Measurements from ENCODE around the gene FHIT.

The FHIT gene

GRCh38 chr3:59927056-59927455 lies 1324.2 kb downstream of the FHIT start:
- TF ChIP-seq, protein P1, sequence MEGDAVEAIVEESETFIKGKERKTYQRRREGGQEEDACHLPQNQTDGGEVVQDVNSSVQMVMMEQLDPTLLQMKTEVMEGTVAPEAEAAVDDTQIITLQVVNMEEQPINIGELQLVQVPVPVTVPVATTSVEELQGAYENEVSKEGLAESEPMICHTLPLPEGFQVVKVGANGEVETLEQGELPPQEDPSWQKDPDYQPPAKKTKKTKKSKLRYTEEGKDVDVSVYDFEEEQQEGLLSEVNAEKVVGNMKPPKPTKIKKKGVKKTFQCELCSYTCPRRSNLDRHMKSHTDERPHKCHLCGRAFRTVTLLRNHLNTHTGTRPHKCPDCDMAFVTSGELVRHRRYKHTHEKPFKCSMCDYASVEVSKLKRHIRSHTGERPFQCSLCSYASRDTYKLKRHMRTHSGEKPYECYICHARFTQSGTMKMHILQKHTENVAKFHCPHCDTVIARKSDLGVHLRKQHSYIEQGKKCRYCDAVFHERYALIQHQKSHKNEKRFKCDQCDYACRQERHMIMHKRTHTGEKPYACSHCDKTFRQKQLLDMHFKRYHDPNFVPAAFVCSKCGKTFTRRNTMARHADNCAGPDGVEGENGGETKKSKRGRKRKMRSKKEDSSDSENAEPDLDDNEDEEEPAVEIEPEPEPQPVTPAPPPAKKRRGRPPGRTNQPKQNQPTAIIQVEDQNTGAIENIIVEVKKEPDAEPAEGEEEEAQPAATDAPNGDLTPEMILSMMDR (conservative IDR thresholded peaks at IDR 0.05; ENCODE audit: low read depth, low read length), result no peak
- no peak overlapping the region for H3K4me3 ChIP-seq (ENCODE audit: low read length)
- DNase-seq (ENCODE audit: low read depth), result no peak

DNA sequence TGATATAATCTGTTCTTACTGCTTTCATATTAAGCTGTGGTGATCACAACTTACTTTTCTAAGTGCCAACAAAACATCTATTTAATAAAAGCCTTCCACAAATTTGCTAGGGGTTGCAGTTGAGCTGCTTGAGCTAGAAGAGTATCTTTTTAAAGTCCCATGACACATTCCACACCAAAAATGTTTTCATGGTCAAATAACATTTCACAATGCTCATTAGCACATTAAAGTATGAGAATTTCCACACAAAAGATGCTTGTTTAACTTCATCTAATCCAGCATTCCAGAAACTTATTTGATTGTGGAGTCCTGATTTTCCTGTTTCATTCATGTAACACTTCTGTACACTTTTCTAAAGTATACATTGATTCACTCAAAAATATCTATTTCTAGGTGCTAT lies 1325.3 kb downstream of the FHIT start:
- no peak overlapping the region for H3K4me3 ChIP-seq (ENCODE audit: low read length)
- peak; percentile 67 for DNase-seq (ENCODE audit: low read depth)
- TF ChIP-seq, protein P1 (conservative IDR thresholded peaks at IDR 0.05; ENCODE audit: low read depth, low read length), result no peak

DNA sequence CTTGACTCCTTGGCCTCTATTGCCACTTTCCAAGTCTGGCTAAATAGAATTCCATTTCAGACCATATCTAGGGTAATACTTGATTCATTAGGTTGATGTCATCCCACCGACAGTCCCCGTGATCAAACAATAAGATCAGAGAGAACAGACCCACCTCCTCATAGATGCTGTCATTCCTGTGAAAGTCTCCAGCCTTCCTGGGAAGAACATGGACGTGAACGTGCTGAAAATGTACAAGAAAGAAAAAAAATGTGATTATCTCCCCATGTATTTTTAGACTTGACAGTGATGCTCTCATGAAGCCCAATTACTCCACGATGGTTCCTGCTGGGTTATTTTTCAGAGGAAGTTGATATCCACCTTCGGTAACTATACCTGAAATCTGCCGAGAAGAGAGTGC lies 1329.1 kb downstream of the FHIT start:
- no peak overlapping the region for H3K4me3 ChIP-seq (ENCODE audit: low read length)
- no peak for DNase-seq (ENCODE audit: low read depth)
- TF ChIP-seq, protein P1 (conservative IDR thresholded peaks at IDR 0.05; ENCODE audit: low read depth, low read length), result no peak

DNA sequence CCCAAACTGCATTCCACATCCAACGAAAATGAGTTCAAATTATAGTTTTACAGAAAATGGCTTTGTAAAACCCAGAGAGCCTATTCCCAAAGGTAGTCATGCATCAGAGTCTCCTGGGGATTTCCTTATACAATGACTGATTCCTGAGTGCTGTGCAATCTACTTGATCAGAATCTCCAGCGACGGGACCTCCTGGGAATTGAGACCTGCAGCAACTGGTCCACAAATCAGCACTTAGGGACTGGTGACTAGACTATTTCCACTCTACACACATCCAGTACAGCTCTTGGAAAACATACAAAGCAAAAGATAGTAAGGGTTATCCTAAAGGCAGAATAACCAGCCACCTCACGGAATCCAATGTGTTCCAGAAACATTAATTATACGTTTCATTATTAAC lies 1330.4 kb downstream of the FHIT start:
- H3K4me3 ChIP-seq (ENCODE audit: low read length), result no peak overlapping the region
- DNase-seq (ENCODE audit: low read depth), result no peak
- TF ChIP-seq, protein P1 (conservative IDR thresholded peaks at IDR 0.05; ENCODE audit: low read depth, low read length), result no peak

GRCh38 chr3:59919586-59919985 lies 1331.7 kb downstream of the FHIT start:
- H3K4me3 ChIP-seq (ENCODE audit: low read length), result no peak overlapping the region
- TF ChIP-seq, protein P1 (conservative IDR thresholded peaks at IDR 0.05; ENCODE audit: low read depth, low read length), result no peak
- DNase-seq (ENCODE audit: low read depth), result no peak

DNA sequence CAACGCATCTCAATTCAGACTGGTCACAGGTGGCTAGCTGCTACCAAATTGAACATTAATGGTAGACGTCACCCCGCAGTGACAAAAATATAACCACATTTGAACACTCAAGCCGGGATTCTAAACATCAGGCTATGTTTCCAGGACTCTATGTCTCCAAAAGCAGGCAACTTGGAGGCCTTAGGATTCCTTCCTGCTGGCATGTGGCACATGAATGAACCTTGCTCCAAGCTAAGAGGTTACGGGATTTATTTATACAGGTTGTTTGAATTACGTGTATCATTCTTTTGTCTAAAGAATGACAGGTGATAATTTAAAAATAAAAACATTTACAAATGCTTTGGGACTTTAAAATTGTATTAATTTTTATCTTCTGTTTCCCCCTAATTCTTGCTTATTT lies 1337.0 kb downstream of the FHIT start:
- no peak overlapping the region for H3K4me3 ChIP-seq (ENCODE audit: low read length)
- TF ChIP-seq, protein P1 (conservative IDR thresholded peaks at IDR 0.05; ENCODE audit: low read depth, low read length), result no peak
- no peak for DNase-seq (ENCODE audit: low read depth)

- TF ChIP-seq, protein P1 (conservative IDR thresholded peaks at IDR 0.05; ENCODE audit: low read depth, low read length), result no peak
- no peak overlapping the region for H3K4me3 ChIP-seq (ENCODE audit: low read length)
- peak; percentile 42 for DNase-seq (ENCODE audit: low read depth)
These were observed 1337.6 kb downstream of the FHIT start for GRCh38 chr3:59913645-59914044.
